GM12891 (cell line): ENCODE data around the gene GLRA3.

ENCODE experiments used
- POLR2A ChIP-seq: IDR thresholded peaks from 2 replicates; pipeline ENCODE4 v1.6.1; 2011; ENCODE audit warnings: low read depth, low read length, control low read depth
- POLR2AphosphoS5 ChIP-seq: IDR thresholded peaks from 2 replicates; pipeline ENCODE4 v1.6.1; 2011; ENCODE audit warnings: low read depth, low read length, control low read depth

- TF ChIP-seq POLR2AphosphoS5 (no peak), POLR2A (no peak)
These were observed 119.5 kb downstream of the GLRA3 start for GRCh38 chr4:174709526-174709925.
